GM12878 (cell line): ENCODE results near the gene RAB29. TPM values are rescaled to one million over a fixed set of nuclear protein-coding genes. Genes with fewer than 3 reads are reported as not detected.

Experiments used
- ATAC-seq: fragments of 200-7000 bp; cut with Tn5 transposase; 3 replicates; pipeline ENCODE4 v1.9.1; 2020; ENCODE audit warnings: mild to moderate bottlenecking, moderate library complexity
- BruUV-seq: library from RNA; stranded (reverse); fragments of 400-500 nt; replicated peaks from 2 replicates; lab custom pipeline; 2021; lab: Mats Ljungman, UMichigan
- CTCF ChIA-PET: fragments of 300-600 bp; sonication (Branson Sonifier 250); formaldehyde crosslinking; extraction: SDS; loops from one replicate; lab custom pipeline; 2021; ENCODE audit warnings: inconsistent platforms; lab: Yijun Ruan, JAX
- POLR2A ChIA-PET: fragments of 350-600 bp; formaldehyde crosslinking; extraction: SDS; loops from one replicate; lab custom pipeline; 2021; ENCODE audit warnings: inconsistent platforms; lab: Charles Lee
- RAD21 ChIA-PET: fragments of 300-600 bp; sonication (Branson Sonifier 250); formaldehyde crosslinking; loops from one replicate; lab custom pipeline; 2023; ENCODE audit warnings: antibody characterized with exemption; ENCODE audit not compliant: unreplicated experiment; lab: Charles Lee
- SMC1A ChIA-PET: fragments of 300-600 bp; sonication (Branson Sonifier 250); formaldehyde crosslinking; loops from one replicate; lab custom pipeline; 2023; ENCODE audit not compliant: unreplicated experiment, uncharacterized antibody; lab: Charles Lee
- DNase-seq: peaks from one replicate; pipeline ENCODE4 v3.0.0-alpha.2; 2011; ENCODE audit warnings: low read depth, low spot score
- FAIRE-seq: peaks from 3 replicates; lab custom pipeline; 2011; peaks lifted over from hg19 to GRCh38; lab: Jason Lieb, UNC
- H2AFZ ChIP-seq: 2 replicates; pipeline ENCODE4 v1.6.0; 2011; ENCODE audit warnings: low read depth, low read length, control low read depth; ENCODE audit not compliant: control insufficient read depth
- H3K27ac ChIP-seq: 2 replicates; pipeline ENCODE4 v1.5.1; 2011; ENCODE audit warnings: control low read depth; ENCODE audit not compliant: control insufficient read depth, insufficient read depth
- H3K27me3 ChIP-seq, 2 experiments: replicated peaks in 1 of 2; 2 replicates each; pipeline versions ENCODE4 v1.6.0 to v1.6.1; 2011; ENCODE audit warnings: low read length in 1 of 2; ENCODE audit not compliant: control insufficient read depth in 2 of 2, insufficient read depth in 2 of 2
- H3K36me3 ChIP-seq, 2 experiments: 2 replicates each; pipeline ENCODE4 v1.5.1; 2011; ENCODE audit warnings: low read length in 1 of 2; ENCODE audit not compliant: control insufficient read depth in 2 of 2, insufficient read depth in 2 of 2
- H3K4me1 ChIP-seq: 2 replicates; pipeline ENCODE4 v1.6.1; 2011; ENCODE audit warnings: mild to moderate bottlenecking, low read length, moderate library complexity, mixed read lengths; ENCODE audit not compliant: control insufficient read depth, insufficient read depth
- H3K4me2 ChIP-seq: 2 replicates; pipeline ENCODE4 v1.6.0; 2011; ENCODE audit warnings: control low read depth; ENCODE audit not compliant: control insufficient read depth, insufficient read depth
- H3K4me3 ChIP-seq: fragments of 200-600 bp; sonication (generic); 2 replicates; pipeline ENCODE4 v1.5.1; 2016
- H3K79me2 ChIP-seq: 2 replicates; pipeline ENCODE4 v1.6.0; 2011; ENCODE audit warnings: low read length; ENCODE audit not compliant: control insufficient read depth, insufficient read depth
- H3K9ac ChIP-seq: 2 replicates; pipeline ENCODE4 v1.8.0; 2011; ENCODE audit warnings: low read length, control low read depth, mixed read lengths; ENCODE audit not compliant: control insufficient read depth, insufficient read depth
- H3K9me3 ChIP-seq: replicated peaks from 3 replicates; pipeline ENCODE4 v1.5.1; 2011; ENCODE audit warnings: mild to moderate bottlenecking, low read length; ENCODE audit not compliant: control insufficient read depth, insufficient read depth
- H4K20me1 ChIP-seq: 2 replicates; pipeline ENCODE4 v1.6.0; 2011; ENCODE audit not compliant: control insufficient read depth, insufficient read depth
- BHLHE40 ChIP-seq, 2 experiments: fragments of 450-650 bp in 1 of 2; IDR thresholded peaks; 2 replicates each; pipeline ENCODE4 v1.6.1; 2011 to 2017; ENCODE audit warnings: low read depth in 2 of 2, borderline replicate concordance in 1 of 2, improper control_type of control experiment in 1 of 2, low read length in 1 of 2, mild to moderate bottlenecking in 1 of 2
- CHD2 ChIP-seq: IDR thresholded peaks from 2 replicates; pipeline ENCODE4 v1.6.1; 2011; ENCODE audit warnings: low read depth, low read length, improper control_type of control experiment, borderline replicate concordance
- EED ChIP-seq: sonication (generic); IDR thresholded peaks from 2 replicates; pipeline ENCODE4 v1.6.1; 2016; ENCODE audit warnings: antibody characterized with exemption, low read depth
- EP300 ChIP-seq, 2 experiments: fragments of 150-350 bp in 1 of 2; IDR thresholded peaks; 2 replicates each; pipeline ENCODE4 v1.6.1; 2011 to 2012; ENCODE audit warnings: low read depth in 2 of 2, low read length in 2 of 2, borderline replicate concordance in 1 of 2, improper control_type of control experiment in 1 of 2, inconsistent platforms in 1 of 2; ENCODE audit not compliant: control insufficient read depth in 1 of 2
- IRF4 ChIP-seq: IDR thresholded peaks from 2 replicates; pipeline ENCODE4 v1.6.1; 2011; ENCODE audit warnings: low read depth, low read length
- RELA ChIP-seq: fragments of 450-650 bp; IDR thresholded peaks from 2 replicates; pipeline ENCODE4 v1.8.0; 2014; ENCODE audit warnings: borderline replicate concordance; ENCODE audit not compliant: partially characterized antibody
- SP1 ChIP-seq: IDR thresholded peaks from one replicate; pipeline ENCODE4 v1.6.1; 2011; ENCODE audit warnings: low read depth, low read length
- SUZ12 ChIP-seq: fragments of 200-600 bp; sonication (generic); IDR thresholded peaks from one replicate; pipeline ENCODE4 v1.6.1; 2018; ENCODE audit warnings: antibody characterized with exemption, mild to moderate bottlenecking; ENCODE audit not compliant: unreplicated experiment
- TCF3 ChIP-seq: IDR thresholded peaks from 2 replicates; pipeline ENCODE4 v1.6.1; 2012; ENCODE audit warnings: low read depth, mild to moderate bottlenecking, low read length, borderline replicate concordance; ENCODE audit not compliant: insufficient read depth
- YBX1 ChIP-seq: fragments of 450-650 bp; IDR thresholded peaks from 2 replicates; pipeline ENCODE4 v1.6.1; 2016; ENCODE audit warnings: antibody characterized with exemption
- ZSCAN29 ChIP-seq: fragments of 450-650 bp; IDR thresholded peaks from 2 replicates; pipeline ENCODE4 v1.6.1; 2017; ENCODE audit warnings: mild to moderate bottlenecking, moderate library complexity
- WGBS: methylation state at CpG from one replicate; pipeline ENCODE4 v1.1.6; 2016; ENCODE audit warnings: low lambda C conversion rate; ENCODE audit not compliant: insufficient replicate concordance, insufficient coverage; ENCODE audit errors: missing lambda C conversion rate; 5-methylcytosine and 5-hydroxymethylcytosine counted together
- in situ Hi-C: fragments of 300-500 bp; cut with MboI; formaldehyde crosslinking; loops from 9 replicates; pipeline ENCODE4 v1.14.3; 2018; ENCODE audit warnings: mixed read lengths
- intact Hi-C: fragments of 100-400 bp; cut with micrococcal nuclease; formaldehyde crosslinking; loops from one replicate; pipeline ENCODE4 v1.14.2; 2022; ENCODE audit not compliant: unreplicated experiment
- polyA plus RNA-seq, 11 experiments: library from polyadenylated mRNA; depleted of rRNA in 4 of 11; unstranded in 6 of 11; stranded (reverse) in 5 of 11; fragments of >200 nt; fragmentation: Nextera tagmentation in 4 of 11; fragmentation: Illumina TruSeq in 1 of 11; extraction: Ambion mirVana in 4 of 11; extraction: Trizol in 1 of 11; gene quantifications; 1 replicate in 1 of 11; 2 replicates in 10 of 11; pipeline versions ENCODE4 v1.2.1 to v1.2.3, GENCODE V29; 2011 to 2016; ENCODE audit warnings: inconsistent platforms in 2 of 11, missing spikeins in 2 of 11, low read depth in 1 of 11
- total RNA-seq, 4 experiments: library from RNA; depleted of rRNA in 3 of 4; stranded (reverse); fragments of >200 nt in 3 of 4; fragmentation: Illumina TruSeq in 1 of 4; extraction: Trizol in 1 of 4; gene quantifications; 2 replicates each; pipeline versions ENCODE4 v1.2.1 to v1.2.3, GENCODE V29; 2013 to 2021
- TF ChIP-seq, protein P1 (sequence below): fragments of 150-350 bp; IDR thresholded peaks from 2 replicates; pipeline ENCODE4 v1.6.1; 2014; ENCODE audit warnings: mild to moderate bottlenecking, low read depth, low read length
- TF ChIP-seq, protein P2 (sequence below): fragments of 450-650 bp; formaldehyde crosslinking; IDR thresholded peaks from 2 replicates; pipeline ENCODE4 v1.4.0; 2022; ENCODE audit warnings: mild to moderate bottlenecking, moderate library complexity
- TF ChIP-seq, protein P3 (sequence below): IDR thresholded peaks from 2 replicates; pipeline ENCODE4 v1.6.1; 2012; ENCODE audit warnings: low read depth, low read length, improper control_type of control experiment
- TF ChIP-seq, protein P4 (sequence below): fragments of 450-650 bp; IDR thresholded peaks from 2 replicates; pipeline ENCODE4 v1.6.1; 2014; ENCODE audit warnings: mild to moderate bottlenecking
- TF ChIP-seq, protein P5 (sequence below): IDR thresholded peaks from 2 replicates; pipeline ENCODE4 v1.6.1; 2011; ENCODE audit warnings: borderline replicate concordance, low read depth, mild to moderate bottlenecking, moderate library complexity, low read length; ENCODE audit not compliant: insufficient read depth, poor library complexity, severe bottlenecking

RAB29 gene
- total and polyA plus RNA-seq, 10 of the 15 experiments (the other 5 are each of a cell fraction or from before 2014, with no cell fraction given) = 11.7 to 74.5 (median 15.0) TPM

DNA sequence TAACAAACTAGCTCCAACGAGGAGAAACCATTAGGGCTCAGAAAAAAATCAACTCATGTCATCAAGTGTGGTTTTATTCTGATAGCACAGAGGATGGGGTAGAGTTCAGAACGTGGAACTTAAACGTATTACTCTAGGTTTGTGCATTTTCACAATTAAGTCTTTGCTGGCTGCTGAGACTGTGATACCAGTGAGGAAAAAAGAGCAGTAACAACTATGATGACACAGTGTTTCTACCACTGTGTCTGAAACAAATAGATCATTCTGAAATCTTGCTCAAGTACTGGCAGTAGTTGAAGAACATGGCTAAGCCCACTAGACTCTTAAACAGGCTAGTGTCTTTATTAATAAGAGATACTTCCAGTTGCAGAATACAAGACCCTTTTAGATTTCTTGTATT lies 56.3 kb downstream of the RAB29 start:
- H4K20me1 ChIP-seq = no peaks in the 10 kb centered on the region
- 31% methylated on average over 3 of the region's 3 CpGs for WGBS
- CTCF ChIA-PET = interaction anchor here (1.0 to 2.0 kb wide), 2 partner anchors 61 to 258 kb away, joined by 4 to 7 read pairs; no protein-coding TSS in a partner anchor
- H3K27ac ChIP-seq = no peak overlapping the region
- H3K9me3 ChIP-seq = no peaks in the 10 kb centered on the region
- no peak overlapping the region for H2AFZ ChIP-seq
- no peaks in the 10 kb centered on the region for H3K4me1 ChIP-seq
- H3K4me2 ChIP-seq = no peak overlapping the region
- ATAC-seq (no peak), FAIRE-seq (no peak), DNase-seq (no peak)
- RAD21 ChIA-PET = no interaction called here
- peaks cover 7 to 29% of the 10 kb centered on the region in 2 experiments for H3K36me3 ChIP-seq
- in situ Hi-C loops (no loop called here), intact Hi-C loops (no loop called here)
- SMC1A ChIA-PET = interaction anchor here (1.5 kb wide), 1 partner anchor 19 kb away, joined by 4 read pairs; no protein-coding TSS in a partner anchor
- POLR2A ChIA-PET = interaction anchor here (0.6 to 1.3 kb wide), 2 partner anchors 23 to 700 kb away, joined by 3 read pairs; no protein-coding TSS in a partner anchor
- H3K9ac ChIP-seq = no peak overlapping the region
- BruUV-seq = no TSS peak
- 0 out of 2 replicates have a peak, but pooled peaks cover 3% of the 10 kb centered on the region for H3K79me2 ChIP-seq
- H3K4me3 ChIP-seq = no peak overlapping the region
- H3K27me3 ChIP-seq = no peaks in the 10 kb centered on the region
- TF ChIP-seq, protein P1, sequence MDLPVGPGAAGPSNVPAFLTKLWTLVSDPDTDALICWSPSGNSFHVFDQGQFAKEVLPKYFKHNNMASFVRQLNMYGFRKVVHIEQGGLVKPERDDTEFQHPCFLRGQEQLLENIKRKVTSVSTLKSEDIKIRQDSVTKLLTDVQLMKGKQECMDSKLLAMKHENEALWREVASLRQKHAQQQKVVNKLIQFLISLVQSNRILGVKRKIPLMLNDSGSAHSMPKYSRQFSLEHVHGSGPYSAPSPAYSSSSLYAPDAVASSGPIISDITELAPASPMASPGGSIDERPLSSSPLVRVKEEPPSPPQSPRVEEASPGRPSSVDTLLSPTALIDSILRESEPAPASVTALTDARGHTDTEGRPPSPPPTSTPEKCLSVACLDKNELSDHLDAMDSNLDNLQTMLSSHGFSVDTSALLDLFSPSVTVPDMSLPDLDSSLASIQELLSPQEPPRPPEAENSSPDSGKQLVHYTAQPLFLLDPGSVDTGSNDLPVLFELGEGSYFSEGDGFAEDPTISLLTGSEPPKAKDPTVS = no peak
- TF ChIP-seq, protein P2, sequence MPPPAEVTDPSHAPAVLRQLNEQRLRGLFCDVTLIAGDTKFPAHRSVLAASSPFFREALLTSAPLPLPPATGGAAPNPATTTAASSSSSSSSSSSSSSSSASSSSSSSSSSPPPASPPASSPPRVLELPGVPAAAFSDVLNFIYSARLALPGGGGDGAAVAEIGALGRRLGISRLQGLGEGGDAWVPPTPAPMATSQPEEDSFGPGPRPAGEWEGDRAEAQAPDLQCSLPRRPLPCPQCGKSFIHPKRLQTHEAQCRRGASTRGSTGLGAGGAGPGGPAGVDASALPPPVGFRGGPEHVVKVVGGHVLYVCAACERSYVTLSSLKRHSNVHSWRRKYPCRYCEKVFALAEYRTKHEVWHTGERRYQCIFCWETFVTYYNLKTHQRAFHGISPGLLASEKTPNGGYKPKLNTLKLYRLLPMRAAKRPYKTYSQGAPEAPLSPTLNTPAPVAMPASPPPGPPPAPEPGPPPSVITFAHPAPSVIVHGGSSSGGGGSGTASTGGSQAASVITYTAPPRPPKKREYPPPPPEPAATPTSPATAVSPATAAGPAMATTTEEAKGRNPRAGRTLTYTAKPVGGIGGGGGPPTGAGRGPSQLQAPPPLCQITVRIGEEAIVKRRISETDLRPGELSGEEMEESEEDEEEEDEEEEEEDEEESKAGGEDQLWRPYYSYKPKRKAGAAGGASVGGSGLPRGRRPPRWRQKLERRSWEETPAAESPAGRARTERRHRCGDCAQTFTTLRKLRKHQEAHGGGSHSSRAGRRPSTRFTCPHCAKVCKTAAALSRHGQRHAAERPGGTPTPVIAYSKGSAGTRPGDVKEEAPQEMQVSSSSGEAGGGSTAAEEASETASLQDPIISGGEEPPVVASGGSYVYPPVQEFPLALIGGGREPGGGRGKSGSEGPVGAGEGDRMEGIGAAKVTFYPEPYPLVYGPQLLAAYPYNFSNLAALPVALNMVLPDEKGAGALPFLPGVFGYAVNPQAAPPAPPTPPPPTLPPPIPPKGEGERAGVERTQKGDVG (CRISPR knock-in tag) = no peak
- TF ChIP-seq, protein P3, sequence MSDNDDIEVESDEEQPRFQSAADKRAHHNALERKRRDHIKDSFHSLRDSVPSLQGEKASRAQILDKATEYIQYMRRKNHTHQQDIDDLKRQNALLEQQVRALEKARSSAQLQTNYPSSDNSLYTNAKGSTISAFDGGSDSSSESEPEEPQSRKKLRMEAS = no peak
- no peak for TF ChIP-seq SUZ12
- no peak for TF ChIP-seq RELA
- TF ChIP-seq, protein P4, sequence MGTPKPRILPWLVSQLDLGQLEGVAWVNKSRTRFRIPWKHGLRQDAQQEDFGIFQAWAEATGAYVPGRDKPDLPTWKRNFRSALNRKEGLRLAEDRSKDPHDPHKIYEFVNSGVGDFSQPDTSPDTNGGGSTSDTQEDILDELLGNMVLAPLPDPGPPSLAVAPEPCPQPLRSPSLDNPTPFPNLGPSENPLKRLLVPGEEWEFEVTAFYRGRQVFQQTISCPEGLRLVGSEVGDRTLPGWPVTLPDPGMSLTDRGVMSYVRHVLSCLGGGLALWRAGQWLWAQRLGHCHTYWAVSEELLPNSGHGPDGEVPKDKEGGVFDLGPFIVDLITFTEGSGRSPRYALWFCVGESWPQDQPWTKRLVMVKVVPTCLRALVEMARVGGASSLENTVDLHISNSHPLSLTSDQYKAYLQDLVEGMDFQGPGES = no peak
- TF ChIP-seq EP300 (IDR thresholded peaks at IDR 0.05; ENCODE audit: borderline replicate concordance in 1 of 2, control insufficient read depth in 1 of 2, low read depth in 2 of 2, low read length in 2 of 2) = no peak
- no peak for TF ChIP-seq SP1
- TF ChIP-seq ZSCAN29 = no peak
- TF ChIP-seq CHD2 = no peak
- no peak for TF ChIP-seq BHLHE40 (IDR thresholded peaks at IDR 0.05; ENCODE audit: borderline replicate concordance in 1 of 2, low read depth in 2 of 2, low read length in 1 of 2)
- no peak for TF ChIP-seq YBX1
- TF ChIP-seq EED = no peak
- TF ChIP-seq, protein P5, sequence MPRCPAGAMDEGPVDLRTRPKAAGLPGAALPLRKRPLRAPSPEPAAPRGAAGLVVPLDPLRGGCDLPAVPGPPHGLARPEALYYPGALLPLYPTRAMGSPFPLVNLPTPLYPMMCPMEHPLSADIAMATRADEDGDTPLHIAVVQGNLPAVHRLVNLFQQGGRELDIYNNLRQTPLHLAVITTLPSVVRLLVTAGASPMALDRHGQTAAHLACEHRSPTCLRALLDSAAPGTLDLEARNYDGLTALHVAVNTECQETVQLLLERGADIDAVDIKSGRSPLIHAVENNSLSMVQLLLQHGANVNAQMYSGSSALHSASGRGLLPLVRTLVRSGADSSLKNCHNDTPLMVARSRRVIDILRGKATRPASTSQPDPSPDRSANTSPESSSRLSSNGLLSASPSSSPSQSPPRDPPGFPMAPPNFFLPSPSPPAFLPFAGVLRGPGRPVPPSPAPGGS = no peak
- no peak for TF ChIP-seq IRF4
- no peak for TF ChIP-seq TCF3
